Progenitor cell of endocrine pancreas (in vitro differentiated cells): ENCODE measurements around the gene METTL1. TPM values are rescaled to one million over a fixed set of nuclear protein-coding genes. Genes with fewer than 3 reads are reported as not detected.

Source experiments
- DNase-seq: peaks from one replicate; pipeline ENCODE4 v3.0.0; 2021; ENCODE audit warnings: low spot score; ENCODE audit not compliant: unreplicated experiment
- H3K27ac Mint-ChIP-seq: 2 replicates; pipeline ENCODE4 v1.8.0; 2021; ENCODE audit warnings: mild to moderate bottlenecking, moderate library complexity, mixed read lengths
- H3K27me3 Mint-ChIP-seq: 2 replicates; pipeline ENCODE4 v1.8.0; 2021; ENCODE audit warnings: mixed read lengths
- H3K36me3 Mint-ChIP-seq: 2 replicates; pipeline ENCODE4 v1.8.0; 2022; ENCODE audit warnings: mixed read lengths; ENCODE audit not compliant: insufficient read depth
- H3K4me1 Mint-ChIP-seq: 2 replicates; pipeline ENCODE4 v1.8.0; 2021; ENCODE audit warnings: low read depth, mixed read lengths
- H3K4me3 Mint-ChIP-seq: 2 replicates; pipeline ENCODE4 v1.8.0; 2021; ENCODE audit warnings: low read depth, mild to moderate bottlenecking, moderate library complexity, mixed read lengths
- H3K9me3 Mint-ChIP-seq: 2 replicates; pipeline ENCODE4 v1.8.0; 2021; ENCODE audit warnings: low read depth, mixed read lengths
- total RNA-seq: library from RNA; stranded (reverse); gene quantifications from 2 replicates; pipeline ENCODE4 v1.2.1, GENCODE V29; 2021
- TF ChIP-seq, protein P1 (sequence below): fragments of 200-600 bp; sonication (generic); IDR thresholded peaks from one replicate; pipeline ENCODE4 v1.5.0; 2021; ENCODE audit warnings: antibody characterized with exemption, mild to moderate bottlenecking; ENCODE audit not compliant: unreplicated experiment

Gene METTL1
- total RNA-seq, 1 donor from 2014 or later: 23.3 TPM

DNA sequence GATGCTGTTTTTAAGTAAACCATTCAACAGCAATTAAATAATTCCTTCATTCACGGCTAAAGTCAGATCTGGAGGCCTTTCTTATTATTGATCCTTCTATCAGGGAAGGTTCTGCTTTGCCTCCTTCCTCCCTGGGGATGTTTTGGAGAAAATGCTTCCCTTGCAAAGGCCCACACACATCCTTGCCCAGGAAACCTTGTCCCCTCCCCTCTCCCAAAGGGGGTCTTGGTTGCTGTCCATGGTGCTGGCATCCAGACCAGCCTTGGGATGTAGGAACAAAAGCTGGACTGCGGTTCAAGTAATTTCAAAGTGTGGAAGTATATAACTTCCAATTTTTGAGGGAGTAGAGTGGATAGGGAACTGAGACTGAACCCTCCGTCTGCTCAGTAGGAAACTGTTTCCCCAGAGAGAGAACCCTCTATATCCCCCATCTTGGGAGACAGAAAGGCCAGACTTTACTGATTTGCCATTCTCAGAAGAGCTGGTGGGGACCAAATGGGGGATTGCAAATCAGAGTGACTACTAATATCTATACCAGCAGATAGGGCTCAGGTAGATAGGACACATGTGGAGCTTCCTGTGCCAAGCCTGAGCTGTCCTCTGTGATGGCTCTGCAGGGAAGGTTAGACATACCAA is 11.4 kb downstream of the METTL1 start:
- TF ChIP-seq, protein P1, sequence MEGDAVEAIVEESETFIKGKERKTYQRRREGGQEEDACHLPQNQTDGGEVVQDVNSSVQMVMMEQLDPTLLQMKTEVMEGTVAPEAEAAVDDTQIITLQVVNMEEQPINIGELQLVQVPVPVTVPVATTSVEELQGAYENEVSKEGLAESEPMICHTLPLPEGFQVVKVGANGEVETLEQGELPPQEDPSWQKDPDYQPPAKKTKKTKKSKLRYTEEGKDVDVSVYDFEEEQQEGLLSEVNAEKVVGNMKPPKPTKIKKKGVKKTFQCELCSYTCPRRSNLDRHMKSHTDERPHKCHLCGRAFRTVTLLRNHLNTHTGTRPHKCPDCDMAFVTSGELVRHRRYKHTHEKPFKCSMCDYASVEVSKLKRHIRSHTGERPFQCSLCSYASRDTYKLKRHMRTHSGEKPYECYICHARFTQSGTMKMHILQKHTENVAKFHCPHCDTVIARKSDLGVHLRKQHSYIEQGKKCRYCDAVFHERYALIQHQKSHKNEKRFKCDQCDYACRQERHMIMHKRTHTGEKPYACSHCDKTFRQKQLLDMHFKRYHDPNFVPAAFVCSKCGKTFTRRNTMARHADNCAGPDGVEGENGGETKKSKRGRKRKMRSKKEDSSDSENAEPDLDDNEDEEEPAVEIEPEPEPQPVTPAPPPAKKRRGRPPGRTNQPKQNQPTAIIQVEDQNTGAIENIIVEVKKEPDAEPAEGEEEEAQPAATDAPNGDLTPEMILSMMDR: no peak
- Mint-ChIP-seq H3K36me3 (peaks cover 17% of the 10 kb centered on the region), H3K4me3 (no peak overlapping the region), H3K27me3 (peaks cover 33% of the 10 kb centered on the region), H3K4me1 (peaks cover 12% of the 10 kb centered on the region), H3K27ac (no peak overlapping the region), H3K9me3 (no peaks in the 10 kb centered on the region)
- DNase-seq: no peak

DNA sequence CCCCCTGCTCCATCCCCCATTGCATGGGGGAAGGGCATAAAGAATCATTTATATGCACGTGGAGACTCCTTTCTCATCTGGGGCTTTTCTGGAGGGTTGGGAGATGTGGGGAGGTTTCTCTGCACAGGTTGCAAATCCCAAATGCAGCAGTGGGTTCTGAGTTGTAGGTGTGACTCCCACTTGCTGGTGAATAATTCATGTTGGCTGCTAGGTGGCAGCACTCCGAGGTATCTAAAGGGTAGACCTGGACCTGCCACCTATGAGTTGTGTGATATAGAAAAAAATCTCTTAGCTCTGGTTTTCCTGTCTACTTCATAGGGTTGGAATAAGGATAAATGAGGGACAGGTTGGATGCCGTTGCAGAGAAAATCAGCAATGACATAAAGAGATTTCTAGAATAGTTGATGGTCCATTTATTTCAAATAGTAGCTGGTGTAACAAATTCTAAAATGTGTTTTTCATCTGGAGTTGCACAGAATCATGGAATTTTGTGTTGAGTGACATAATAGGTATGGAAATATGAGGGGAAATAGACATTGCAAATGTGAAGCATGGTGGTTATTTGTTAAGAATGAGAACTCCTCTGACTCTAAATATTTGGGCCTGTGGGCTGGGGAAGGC is 12.4 kb downstream of the METTL1 start:
- no peak for DNase-seq

GRCh38 chr12:57758552-57759359 is 13.1 kb downstream of the METTL1 start:
- Mint-ChIP-seq H3K36me3 (peaks cover 17% of the 10 kb centered on the region), H3K4me1 (peaks cover 16% of the 10 kb centered on the region), H3K27me3 (peaks cover 16% of the 10 kb centered on the region), H3K9me3 (no peaks in the 10 kb centered on the region), H3K27ac (no peak overlapping the region), H3K4me3 (no peak overlapping the region)
- DNase-seq: no peak
- TF ChIP-seq, protein P1: no peak

More for the DNA sequence above, 12.4 kb downstream of the METTL1 start:
- Mint-ChIP-seq H3K27ac (no peak overlapping the region), H3K27me3 (peaks cover 23% of the 10 kb centered on the region), H3K36me3 (peaks cover 17% of the 10 kb centered on the region), H3K9me3 (no peaks in the 10 kb centered on the region), H3K4me1 (peaks cover 12% of the 10 kb centered on the region), H3K4me3 (no peak overlapping the region)
- TF ChIP-seq, protein P1: peak; percentile 60

- Mint-ChIP-seq H3K27ac (no peak overlapping the region), H3K36me3 (peaks cover 15% of the 10 kb centered on the region), H3K27me3 (peaks cover 6% of the 10 kb centered on the region), H3K9me3 (no peaks in the 10 kb centered on the region), H3K4me3 (no peak overlapping the region), H3K4me1 (peaks cover 25% of the 10 kb centered on the region)
- no peak for DNase-seq
- TF ChIP-seq, protein P1: no peak
Observed at GRCh38 chr12:57757771-57758170, 14.1 kb downstream of the METTL1 start.
